Measurements from ENCODE around the gene APBA1. TPM values are rescaled to one million over a fixed set of nuclear protein-coding genes. Genes with fewer than 3 reads are reported as not detected.

Gene APBA1
- total RNA-seq, 1 donor: 1.8 TPM

DNA sequence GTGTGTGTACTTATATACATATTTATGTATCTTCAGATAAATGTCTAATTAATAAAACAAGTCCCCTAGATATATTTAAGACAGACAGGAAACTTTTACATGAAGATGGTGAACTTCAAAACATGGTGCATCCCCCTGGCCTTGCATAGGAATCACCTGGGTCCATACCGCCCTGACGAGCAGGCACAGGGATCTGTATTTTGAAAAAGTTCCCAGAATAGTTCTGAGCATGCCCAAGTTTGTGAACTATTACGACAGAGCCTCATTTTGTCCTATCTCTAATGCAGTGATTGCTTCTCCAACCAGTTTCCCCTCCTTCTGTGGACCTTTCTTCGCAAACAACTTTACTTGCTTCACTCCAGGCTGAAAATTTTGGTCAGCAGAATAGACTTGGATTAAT, 98.1 kb downstream of the APBA1 start:
- Histone ChIP-seq H3K27ac (ENCODE audit: low read depth, low read length) (no peak overlapping the region), H3K4me2 (ENCODE audit: insufficient read depth, low read length) (no peak overlapping the region), H4K20me1 (ENCODE audit: insufficient read depth, low read length) (no peaks in the 10 kb centered on the region), H3K9me3 (ENCODE audit: low read depth, low read length) (no peaks in the 10 kb centered on the region), H2AFZ (ENCODE audit: low read length) (no peak overlapping the region), H3K27me3 (ENCODE audit: insufficient read depth, low read length) (no peaks in the 10 kb centered on the region), H3K4me3 (ENCODE audit: insufficient read depth, low read length) (no peak overlapping the region), H3K36me3 (ENCODE audit: insufficient read depth, low read length) (no peaks in the 10 kb centered on the region), H3K79me2 (ENCODE audit: insufficient read depth, low read length) (no peaks in the 10 kb centered on the region), H3K4me1 (ENCODE audit: insufficient read depth, low read length) (peaks cover 27% of the 10 kb centered on the region)
- no peak for DNase-seq (ENCODE audit: insufficient read length, low spot score, missing footprints)
- TF ChIP-seq, protein P1, sequence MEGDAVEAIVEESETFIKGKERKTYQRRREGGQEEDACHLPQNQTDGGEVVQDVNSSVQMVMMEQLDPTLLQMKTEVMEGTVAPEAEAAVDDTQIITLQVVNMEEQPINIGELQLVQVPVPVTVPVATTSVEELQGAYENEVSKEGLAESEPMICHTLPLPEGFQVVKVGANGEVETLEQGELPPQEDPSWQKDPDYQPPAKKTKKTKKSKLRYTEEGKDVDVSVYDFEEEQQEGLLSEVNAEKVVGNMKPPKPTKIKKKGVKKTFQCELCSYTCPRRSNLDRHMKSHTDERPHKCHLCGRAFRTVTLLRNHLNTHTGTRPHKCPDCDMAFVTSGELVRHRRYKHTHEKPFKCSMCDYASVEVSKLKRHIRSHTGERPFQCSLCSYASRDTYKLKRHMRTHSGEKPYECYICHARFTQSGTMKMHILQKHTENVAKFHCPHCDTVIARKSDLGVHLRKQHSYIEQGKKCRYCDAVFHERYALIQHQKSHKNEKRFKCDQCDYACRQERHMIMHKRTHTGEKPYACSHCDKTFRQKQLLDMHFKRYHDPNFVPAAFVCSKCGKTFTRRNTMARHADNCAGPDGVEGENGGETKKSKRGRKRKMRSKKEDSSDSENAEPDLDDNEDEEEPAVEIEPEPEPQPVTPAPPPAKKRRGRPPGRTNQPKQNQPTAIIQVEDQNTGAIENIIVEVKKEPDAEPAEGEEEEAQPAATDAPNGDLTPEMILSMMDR (IDR thresholded peaks at IDR 0.05; ENCODE audit: extremely low read depth, low read depth, low read length): no peak

DNA sequence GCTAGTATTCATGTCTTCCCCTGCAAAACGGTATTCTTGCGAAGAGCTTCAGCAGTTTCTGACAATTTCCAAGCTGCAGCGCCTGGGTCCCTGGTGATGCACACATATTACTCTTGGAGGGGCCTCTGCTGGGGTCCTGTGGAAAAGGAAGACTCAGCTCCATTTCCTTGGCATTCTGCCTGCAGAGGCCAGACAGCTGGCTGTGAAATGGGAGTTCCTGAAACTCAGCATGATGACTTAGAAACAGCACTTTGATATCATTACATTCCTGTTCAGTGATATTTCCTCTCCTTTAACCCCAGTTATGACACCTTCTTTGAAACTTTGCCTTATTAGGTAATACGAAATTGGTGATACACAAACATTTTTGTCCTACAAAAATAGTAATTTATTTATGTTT, 98.5 kb downstream of the APBA1 start:
- no peaks in the 10 kb centered on the region for H3K79me2 ChIP-seq (ENCODE audit: insufficient read depth, low read length)
- no peak overlapping the region for H2AFZ ChIP-seq (ENCODE audit: low read length)
- no peak overlapping the region for H3K4me2 ChIP-seq (ENCODE audit: insufficient read depth, low read length)
- TF ChIP-seq, protein P1 (IDR thresholded peaks at IDR 0.05; ENCODE audit: extremely low read depth, low read depth, low read length): no peak
- peaks cover 29% of the 10 kb centered on the region for H3K4me1 ChIP-seq (ENCODE audit: insufficient read depth, low read length)
- H3K36me3 ChIP-seq (ENCODE audit: insufficient read depth, low read length): no peaks in the 10 kb centered on the region
- no peak overlapping the region for H3K4me3 ChIP-seq (ENCODE audit: insufficient read depth, low read length)
- no peak overlapping the region for H3K27ac ChIP-seq (ENCODE audit: low read depth, low read length)
- no peaks in the 10 kb centered on the region for H3K27me3 ChIP-seq (ENCODE audit: insufficient read depth, low read length)
- no peaks in the 10 kb centered on the region for H3K9me3 ChIP-seq (ENCODE audit: low read depth, low read length)
- no peaks in the 10 kb centered on the region for H4K20me1 ChIP-seq (ENCODE audit: insufficient read depth, low read length)
- DNase-seq (ENCODE audit: insufficient read length, low spot score, missing footprints): no peak

DNA sequence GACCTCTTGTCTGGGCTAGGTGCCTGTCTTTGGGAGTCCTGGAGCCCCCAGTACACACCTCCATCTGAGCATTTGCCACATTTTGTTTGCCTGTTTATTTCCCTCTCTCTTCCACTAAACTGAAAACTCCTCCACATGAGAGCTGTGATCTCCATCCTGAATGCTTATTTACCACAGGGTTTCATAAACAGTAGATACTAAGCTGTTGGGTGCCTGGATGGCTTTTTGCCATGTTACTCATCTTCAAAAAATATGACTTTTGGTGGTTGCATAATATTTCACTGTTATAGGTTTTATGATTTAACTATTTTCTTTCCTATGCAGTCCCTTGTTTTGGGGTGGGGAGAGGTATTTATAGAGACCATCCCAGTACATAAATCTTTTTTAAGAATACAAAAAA, 99.6 kb downstream of the APBA1 start:
- Histone ChIP-seq H3K79me2 (ENCODE audit: insufficient read depth, low read length) (no peaks in the 10 kb centered on the region), H3K27ac (ENCODE audit: low read depth, low read length) (no peak overlapping the region), H3K27me3 (ENCODE audit: insufficient read depth, low read length) (no peaks in the 10 kb centered on the region), H3K4me1 (ENCODE audit: insufficient read depth, low read length) (peaks cover 29% of the 10 kb centered on the region), H3K4me2 (ENCODE audit: insufficient read depth, low read length) (no peak overlapping the region), H2AFZ (ENCODE audit: low read length) (no peak overlapping the region), H3K9me3 (ENCODE audit: low read depth, low read length) (no peaks in the 10 kb centered on the region), H3K4me3 (ENCODE audit: insufficient read depth, low read length) (no peak overlapping the region), H4K20me1 (ENCODE audit: insufficient read depth, low read length) (no peaks in the 10 kb centered on the region), H3K36me3 (ENCODE audit: insufficient read depth, low read length) (no peaks in the 10 kb centered on the region)
- no peak for DNase-seq (ENCODE audit: insufficient read length, low spot score, missing footprints)
- TF ChIP-seq, protein P1 (IDR thresholded peaks at IDR 0.05; ENCODE audit: extremely low read depth, low read depth, low read length): no peak

DNA sequence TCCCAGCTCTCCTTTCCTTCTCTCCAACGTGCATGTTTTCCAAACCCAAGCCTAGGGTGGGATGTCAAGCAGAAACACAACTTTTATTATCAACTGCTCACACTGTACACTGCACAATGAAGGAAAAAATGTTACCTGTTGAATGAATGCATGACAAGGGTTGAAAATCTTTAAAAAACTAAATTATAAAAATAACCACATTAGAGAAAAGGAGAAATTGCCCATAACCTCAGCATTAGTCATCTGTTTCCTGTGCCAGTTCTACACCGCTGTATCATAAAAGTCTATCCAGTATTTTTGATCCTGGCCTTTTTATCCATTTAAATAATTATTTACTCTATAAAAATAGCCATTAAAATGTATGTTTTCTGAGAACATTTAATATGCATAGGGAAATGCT, 101.1 kb downstream of the APBA1 start:
- Histone ChIP-seq H3K4me3 (ENCODE audit: insufficient read depth, low read length) (no peak overlapping the region), H3K27ac (ENCODE audit: low read depth, low read length) (no peak overlapping the region), H2AFZ (ENCODE audit: low read length) (no peak overlapping the region), H3K27me3 (ENCODE audit: insufficient read depth, low read length) (no peaks in the 10 kb centered on the region), H4K20me1 (ENCODE audit: insufficient read depth, low read length) (no peaks in the 10 kb centered on the region), H3K9me3 (ENCODE audit: low read depth, low read length) (no peaks in the 10 kb centered on the region), H3K4me2 (ENCODE audit: insufficient read depth, low read length) (no peak overlapping the region), H3K79me2 (ENCODE audit: insufficient read depth, low read length) (no peaks in the 10 kb centered on the region), H3K36me3 (ENCODE audit: insufficient read depth, low read length) (no peaks in the 10 kb centered on the region), H3K4me1 (ENCODE audit: insufficient read depth, low read length) (peaks cover 29% of the 10 kb centered on the region)
- TF ChIP-seq, protein P1 (IDR thresholded peaks at IDR 0.05; ENCODE audit: extremely low read depth, low read depth, low read length): no peak
- no peak for DNase-seq (ENCODE audit: insufficient read length, low spot score, missing footprints)
